Activated CD8-positive, alpha-beta memory T cell treated with anti-CD3 and anti-CD28 coated beads for 36 hours (primary cell): Measurements from ENCODE around the gene SSTR3. TPM values are rescaled to one million over a fixed set of nuclear protein-coding genes. Genes with fewer than 3 reads are reported as not detected.
"Not testable (repeated sequence)": the region's sequence is repeated elsewhere in the genome, so short reads cannot be mapped to it uniquely, and the experiment has no call there.

Experiments used
- CTCF ChIA-PET: fragments of 350-600 bp; sonication (Branson Sonifier 250); formaldehyde crosslinking; loops from one replicate; lab custom pipeline; 2021; ENCODE audit warnings: antibody characterized with exemption; lab: Charles Lee
- POLR2A ChIA-PET: fragments of 350-600 bp; sonication (Branson Sonifier 250); formaldehyde crosslinking; loops from one replicate; lab custom pipeline; 2021; ENCODE audit warnings: antibody characterized with exemption; lab: Charles Lee
- total RNA-seq, 2 experiments: library from RNA; stranded (reverse); gene quantifications; one replicate each; pipeline ENCODE4 v1.2.3, GENCODE V29; 2021

Gene SSTR3
- under 1 TPM; 0.46 to 0.65 TPM for total RNA-seq

- ChIA-PET POLR2A (no interaction called here), CTCF (no interaction called here)
Measured at GRCh38 chr22:37212174-37212906, at the start of gene SSTR3. SSTR3 (minus strand) TSS chr22:37212477; CDS start chr22:37207803, 4,674 bp downstream.

GRCh38 chr22:37260901-37261336, 48.6 kb upstream of the SSTR3 start:
- CTCF ChIA-PET, result interaction anchor here (0.8 to 3.8 kb wide), 24 partner anchors 9 to 205 kb away, joined by 3 to 48 read pairs (median 4); partner anchors contain the start of genes ELFN2 and RAC2
- POLR2A ChIA-PET, result interaction anchor here (0.5 to 1.0 kb wide), 3 partner anchors 17 to 181 kb away, joined by 3 to 4 read pairs (median 3); partner anchors contain the start of gene RAC2

DNA sequence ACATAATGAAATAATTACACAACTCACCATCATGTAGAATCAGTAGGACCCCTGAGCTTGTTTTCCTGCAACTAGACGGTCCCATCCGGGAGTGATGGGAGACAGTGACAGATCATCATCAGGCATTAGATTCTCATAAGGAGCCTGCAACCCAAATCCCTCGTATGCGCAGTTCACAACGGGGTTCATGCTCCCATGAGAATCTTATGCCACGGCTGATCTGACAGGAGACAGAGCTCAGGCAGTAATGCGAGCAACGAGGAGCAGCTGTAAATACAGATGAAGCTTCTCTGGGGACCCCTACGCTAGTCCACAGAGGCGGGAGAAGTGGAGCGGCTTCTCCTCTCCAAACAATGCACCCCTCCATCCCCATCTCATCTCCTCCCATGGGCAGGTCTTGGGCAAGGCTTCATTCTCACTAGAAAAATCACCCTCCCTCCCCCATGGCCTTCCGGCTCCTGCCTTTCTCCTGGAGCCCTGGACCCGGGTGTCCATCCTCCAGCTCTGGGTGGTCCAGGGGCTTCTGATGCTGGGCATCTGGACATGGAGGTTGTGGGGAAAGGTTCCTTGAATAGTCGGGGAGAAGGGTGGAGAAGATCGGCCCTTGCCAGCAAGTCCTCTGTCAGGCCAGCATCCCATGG, 48.0 kb upstream of the SSTR3 start:
- ChIA-PET CTCF (interaction anchor here (0.6 to 3.8 kb wide), 25 partner anchors 10 to 206 kb away, joined by 3 to 48 read pairs (median 4); partner anchors contain the start of genes ELFN2 and RAC2), POLR2A (interaction anchor here (0.9 to 1.0 kb wide), 2 partner anchors 16 to 20 kb away, joined by 3 to 4 read pairs; partner anchors contain the start of gene RAC2)

GRCh38 chr22:37259540-37260029, 47.3 kb upstream of the SSTR3 start:
- POLR2A ChIA-PET, result interaction anchor here (0.6 kb wide), 1 partner anchor 52 kb away, joined by 4 read pairs; no protein-coding TSS in a partner anchor

GRCh38 chr22:37258753-37259401, 46.6 kb upstream of the SSTR3 start:
- CTCF ChIA-PET, result interaction anchor here (1.1 to 3.8 kb wide), 5 partner anchors 11 to 51 kb away, joined by 3 to 48 read pairs (median 4); partner anchors contain the start of gene RAC2
- POLR2A ChIA-PET, result interaction anchor here (0.6 kb wide), 2 partner anchors 15 to 53 kb away, joined by 3 to 4 read pairs; partner anchors contain the start of gene RAC2

More at GRCh38 chr22:37259540-37260029, 47.3 kb upstream of the SSTR3 start:
- CTCF ChIA-PET, result interaction anchor here (1.1 to 3.8 kb wide), 10 partner anchors 12 to 199 kb away, joined by 3 to 48 read pairs (median 4); partner anchors contain the start of genes ELFN2 and RAC2

DNA sequence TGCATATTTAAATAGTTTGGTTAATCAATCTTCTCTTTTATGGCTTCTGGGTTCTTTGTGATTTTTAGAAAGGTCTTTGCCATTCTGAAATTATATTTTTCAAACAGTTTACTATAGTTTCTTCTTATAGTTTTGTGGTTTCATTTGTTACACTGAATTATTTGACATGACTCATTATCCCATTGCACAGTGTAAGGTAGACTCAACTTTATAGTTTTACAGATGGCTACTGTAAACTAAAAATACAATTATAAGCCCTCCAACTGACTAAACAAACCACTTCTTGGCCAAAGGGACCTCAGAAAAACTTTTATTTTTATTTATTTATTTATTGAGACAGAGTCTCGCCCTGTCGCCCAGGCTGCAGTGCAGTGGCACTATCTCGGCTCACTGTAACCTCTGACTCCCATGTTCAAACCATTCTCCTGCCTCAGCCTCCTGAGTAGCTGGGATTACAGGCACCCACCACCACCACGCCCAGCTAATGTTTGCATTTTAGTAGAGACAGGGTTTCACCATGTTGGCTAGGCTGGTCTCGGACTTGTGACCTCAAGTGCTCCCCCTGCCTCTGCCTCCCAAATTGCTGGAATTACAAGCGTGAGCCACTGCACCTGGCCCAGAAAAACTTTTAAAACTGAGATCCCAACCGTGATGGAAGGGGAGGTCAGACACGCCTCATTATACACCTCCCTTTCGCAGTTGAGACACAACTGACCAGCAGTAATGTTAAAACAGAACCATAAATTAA, 45.9 kb upstream of the SSTR3 start:
- ChIA-PET CTCF (interaction anchor here (1.5 to 3.8 kb wide), 3 partner anchors 10 to 27 kb away, joined by 4 to 48 read pairs (median 25); partner anchors contain the start of gene RAC2), POLR2A (interaction anchor here (0.6 kb wide), 1 partner anchor 14 kb away, joined by 3 read pairs; the partner anchor contains the start of gene RAC2)

- ChIA-PET CTCF (interaction anchor here (1.3 kb wide), 1 partner anchor 90 kb away, joined by 3 read pairs; no protein-coding TSS in a partner anchor), POLR2A (no interaction called here)
Measured at GRCh38 chr22:37256075-37256726, 43.9 kb upstream of the SSTR3 start.

- CTCF ChIA-PET, result interaction anchor here (1.3 kb wide), 1 partner anchor 89 kb away, joined by 3 read pairs; no protein-coding TSS in a partner anchor
- POLR2A ChIA-PET, result no interaction called here
Measured at GRCh38 chr22:37255558-37256006, 43.3 kb upstream of the SSTR3 start.

DNA sequence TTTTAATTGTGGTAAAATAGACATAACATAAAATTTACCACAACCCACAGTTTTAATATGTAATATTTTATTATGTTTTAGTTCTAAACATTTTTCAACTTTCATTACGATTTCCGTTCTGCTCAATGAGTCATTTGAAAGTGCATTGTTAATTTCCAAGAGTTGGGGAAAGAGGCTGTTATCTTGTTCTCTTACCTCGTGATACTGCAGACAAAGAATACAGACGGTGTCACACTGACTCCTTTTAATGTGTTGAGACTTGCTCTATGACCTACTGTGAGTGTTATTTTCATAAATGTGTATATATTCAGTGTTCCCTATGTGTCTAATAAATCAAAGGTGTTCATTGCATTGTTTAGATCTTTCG, 42.6 kb upstream of the SSTR3 start:
- ChIA-PET POLR2A (no interaction called here), CTCF (interaction anchor here (1.3 kb wide), 1 partner anchor 89 kb away, joined by 3 read pairs; no protein-coding TSS in a partner anchor)

- POLR2A ChIA-PET, result no interaction called here
Measured at GRCh38 chr22:37254209-37254866, 42.1 kb upstream of the SSTR3 start.

GRCh38 chr22:37253126-37253660, 40.9 kb upstream of the SSTR3 start:
- CTCF ChIA-PET, result no interaction called here

More at GRCh38 chr22:37254209-37254866, 42.1 kb upstream of the SSTR3 start:
- CTCF ChIA-PET, result interaction anchor here (0.6 to 1.0 kb wide), 2 partner anchors 11 to 12 kb away, joined by 3 read pairs; no protein-coding TSS in a partner anchor

DNA sequence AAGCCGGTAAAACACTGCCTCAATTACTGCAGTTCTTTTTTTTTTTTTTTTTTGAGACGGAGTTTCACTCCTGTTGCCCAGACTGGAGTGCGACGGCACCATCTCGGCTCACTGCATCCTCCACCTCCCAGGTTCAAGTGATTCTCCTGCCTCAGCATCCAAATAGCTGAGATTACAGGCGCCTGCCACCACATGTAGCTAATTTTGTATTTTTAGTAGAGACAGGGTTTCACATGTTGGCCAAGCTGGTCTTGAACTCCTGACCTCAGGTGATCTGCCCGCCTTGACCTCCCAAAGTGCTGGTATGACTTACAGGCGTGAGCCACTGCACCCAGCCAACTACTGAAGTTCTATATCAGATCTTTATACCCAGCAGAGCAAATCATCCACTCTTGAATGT, 39.6 kb upstream of the SSTR3 start:
- POLR2A ChIA-PET, CTCF ChIA-PET: not testable (repeated sequence)

More at GRCh38 chr22:37253126-37253660, 40.9 kb upstream of the SSTR3 start:
- POLR2A ChIA-PET, result no interaction called here

- CTCF ChIA-PET, result interaction anchor here (1.1 kb wide), 1 partner anchor 11 kb away, joined by 9 read pairs; no protein-coding TSS in a partner anchor
Measured at GRCh38 chr22:37249986-37250385, 37.7 kb upstream of the SSTR3 start.

DNA sequence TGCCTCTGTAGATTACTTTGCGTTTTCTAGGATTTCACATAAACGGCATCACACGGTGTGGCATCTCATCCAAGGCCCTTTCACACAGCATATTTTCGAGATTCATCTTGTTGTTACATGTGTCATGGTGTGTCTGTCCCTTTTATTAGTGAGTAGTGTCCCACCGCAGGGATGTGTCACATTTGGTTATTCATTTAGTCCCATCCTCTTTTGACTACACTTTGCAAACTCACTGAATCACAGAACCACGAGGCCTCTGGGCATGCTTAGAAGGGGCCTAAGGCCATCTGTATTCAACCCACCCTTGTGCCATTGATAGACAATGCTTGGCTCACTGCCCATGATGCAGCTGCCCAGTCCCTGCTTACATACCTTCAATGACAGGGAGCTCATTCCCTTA, 36.0 kb upstream of the SSTR3 start:
- ChIA-PET POLR2A (no interaction called here), CTCF (interaction anchor here (0.9 to 2.0 kb wide), 4 partner anchors 11 to 138 kb away, joined by 3 to 6 read pairs (median 4); no protein-coding TSS in a partner anchor)

More at GRCh38 chr22:37249986-37250385, 37.7 kb upstream of the SSTR3 start:
- POLR2A ChIA-PET, result no interaction called here

DNA sequence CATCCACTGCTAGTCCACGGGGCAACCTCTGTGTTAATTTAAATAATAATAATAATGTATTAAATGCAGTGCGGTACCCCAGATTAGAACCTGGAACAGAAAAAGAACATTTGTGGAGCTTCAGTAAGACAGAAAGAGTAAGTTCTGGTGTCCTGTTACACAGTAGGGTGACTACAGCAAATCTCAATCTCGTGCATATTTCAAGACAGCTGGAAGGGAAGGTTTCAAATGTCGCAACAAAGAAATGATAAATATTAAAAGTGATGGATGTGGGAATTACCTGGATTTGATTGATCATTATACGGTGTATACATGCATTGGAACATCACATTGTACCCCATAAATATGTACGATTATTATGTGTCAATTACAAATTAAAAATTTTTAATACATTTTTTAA, 33.5 kb upstream of the SSTR3 start:
- ChIA-PET POLR2A (no interaction called here), CTCF (interaction anchor here (1.1 to 6.8 kb wide), 5 partner anchors 14 to 44 kb away, joined by 3 to 74 read pairs (median 35); no protein-coding TSS in a partner anchor)
